RWPE1 (cell line): ENCODE measurements around the gene EFNA5.

Source experiments
- CTCF ChIA-PET: fragments of 350-600 bp; sonication (Branson Sonifier 250); formaldehyde crosslinking; extraction: SDS; loops from one replicate; lab custom pipeline; 2021; lab: Yijun Ruan, JAX
- POLR2A ChIA-PET: fragments of 400-600 bp; formaldehyde crosslinking; extraction: SDS; loops from one replicate; lab custom pipeline; 2020; ENCODE audit warnings: antibody characterized with exemption; ENCODE audit not compliant: low non-redundant PET; lab: Yijun Ruan, JAX
- DNase-seq: peaks from one replicate; pipeline ENCODE4 v3.0.0; 2012; ENCODE audit warnings: low spot score
- H3K27ac ChIP-seq: fragments of 450-650 bp; 2 replicates; pipeline ENCODE4 v1.5.1; 2017
- CTCF ChIP-seq: fragments of 450-650 bp; conservative IDR thresholded peaks from 2 replicates; pipeline ENCODE4 v1.5.1; 2017; ENCODE audit warnings: low read depth, mild to moderate bottlenecking

Gene EFNA5

DNA sequence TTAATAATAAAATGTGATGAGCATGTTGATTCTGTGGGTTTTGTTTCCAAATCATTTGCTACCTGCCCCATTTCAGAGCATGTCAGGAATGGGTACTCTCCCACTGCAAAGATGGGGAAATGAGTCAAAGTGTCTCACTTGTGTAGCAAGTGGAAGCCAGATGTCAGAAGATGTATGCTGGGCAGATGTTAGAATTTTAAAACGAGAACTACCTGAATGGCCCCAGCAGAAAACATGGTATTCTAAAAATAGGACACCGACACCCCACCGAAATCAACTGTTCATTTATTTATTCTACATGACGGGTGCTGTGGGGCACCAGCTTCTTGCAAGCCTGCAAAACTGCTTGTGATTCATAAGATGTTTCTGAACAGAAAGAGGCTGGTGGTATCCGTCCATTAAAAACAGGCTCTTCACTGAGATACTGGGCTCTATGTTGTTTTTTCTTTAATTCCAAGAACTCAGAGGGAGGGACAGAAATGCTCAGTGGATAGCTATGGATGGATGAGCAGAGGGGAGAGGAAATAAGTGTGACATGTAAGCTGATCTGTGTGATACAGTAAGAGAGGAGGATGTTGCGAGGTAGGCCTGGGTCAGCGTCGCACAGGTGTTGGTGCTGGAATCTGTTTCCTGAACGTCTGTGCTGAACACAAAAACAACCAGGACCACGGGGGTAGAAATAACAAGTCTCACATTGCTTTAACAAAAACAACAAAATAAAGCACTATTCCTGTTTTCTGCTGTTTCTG, 157.2 kb downstream of the EFNA5 start:
- no peak for DNase-seq
- TF ChIP-seq CTCF, result no peak
- ChIA-PET CTCF (interaction anchor here (1.3 kb wide), 1 partner anchor 10 kb away, joined by 6 read pairs; no protein-coding TSS in a partner anchor), POLR2A (no interaction called here)
- no peak overlapping the region for H3K27ac ChIP-seq

DNA sequence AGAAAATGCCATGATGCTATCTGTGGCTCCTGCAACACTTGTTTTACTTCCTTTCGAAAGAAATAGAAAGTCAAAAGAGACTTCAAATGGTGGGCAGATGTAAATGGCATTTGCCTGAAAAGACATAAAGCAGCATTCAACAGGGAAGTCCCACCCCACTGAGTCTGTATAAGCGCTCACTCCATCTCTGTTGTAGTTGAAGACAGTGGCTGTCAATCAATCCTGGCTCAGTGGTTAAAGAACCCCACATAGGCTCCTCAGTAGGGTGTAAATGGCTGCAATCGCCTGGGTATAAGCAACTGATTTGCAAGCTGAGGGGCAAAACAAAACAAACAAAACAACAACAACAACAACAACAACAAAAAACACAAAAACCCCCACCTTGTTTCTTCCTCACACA, 158.7 kb downstream of the EFNA5 start:
- H3K27ac ChIP-seq, result no peak overlapping the region
- ChIA-PET POLR2A (no interaction called here), CTCF (interaction anchor here (0.7 to 1.3 kb wide), 2 partner anchors 12 to 407 kb away, joined by 4 to 6 read pairs; no protein-coding TSS in a partner anchor)
- no peak for DNase-seq
- TF ChIP-seq CTCF, result no peak

- ChIA-PET CTCF (no interaction called here), POLR2A (interaction anchor here (0.6 kb wide), 1 partner anchor 249 kb away, joined by 5 read pairs; no protein-coding TSS in a partner anchor)
- H3K27ac ChIP-seq, result no peak overlapping the region
- no peak for DNase-seq
- TF ChIP-seq CTCF, result no peak
Measured at GRCh38 chr5:107510125-107510524, 160.6 kb downstream of the EFNA5 start.

DNA sequence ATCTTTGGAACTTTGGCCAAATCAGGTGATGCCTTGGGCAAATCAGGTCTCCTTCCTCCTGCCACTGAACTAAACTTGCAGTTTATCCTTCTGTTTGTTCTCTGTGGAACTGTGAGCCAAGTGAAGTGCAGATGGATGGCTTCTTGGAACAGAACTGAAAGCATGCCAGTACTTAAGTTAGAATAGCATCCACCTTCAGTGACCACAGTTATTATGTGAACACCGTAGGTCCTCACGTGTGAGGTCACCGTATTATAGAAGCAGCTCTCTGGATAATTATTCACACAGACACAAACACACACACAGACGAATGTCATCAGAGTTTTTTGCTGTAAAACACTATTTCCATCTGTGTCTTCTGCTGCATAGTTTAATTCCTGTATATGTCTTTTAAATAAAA, 162.6 kb downstream of the EFNA5 start:
- no peak for DNase-seq
- no peak for TF ChIP-seq CTCF
- H3K27ac ChIP-seq, result no peak overlapping the region
- ChIA-PET CTCF (interaction anchor here (0.6 kb wide), 1 partner anchor 111 kb away, joined by 4 read pairs; no protein-coding TSS in a partner anchor), POLR2A (no interaction called here)

DNA sequence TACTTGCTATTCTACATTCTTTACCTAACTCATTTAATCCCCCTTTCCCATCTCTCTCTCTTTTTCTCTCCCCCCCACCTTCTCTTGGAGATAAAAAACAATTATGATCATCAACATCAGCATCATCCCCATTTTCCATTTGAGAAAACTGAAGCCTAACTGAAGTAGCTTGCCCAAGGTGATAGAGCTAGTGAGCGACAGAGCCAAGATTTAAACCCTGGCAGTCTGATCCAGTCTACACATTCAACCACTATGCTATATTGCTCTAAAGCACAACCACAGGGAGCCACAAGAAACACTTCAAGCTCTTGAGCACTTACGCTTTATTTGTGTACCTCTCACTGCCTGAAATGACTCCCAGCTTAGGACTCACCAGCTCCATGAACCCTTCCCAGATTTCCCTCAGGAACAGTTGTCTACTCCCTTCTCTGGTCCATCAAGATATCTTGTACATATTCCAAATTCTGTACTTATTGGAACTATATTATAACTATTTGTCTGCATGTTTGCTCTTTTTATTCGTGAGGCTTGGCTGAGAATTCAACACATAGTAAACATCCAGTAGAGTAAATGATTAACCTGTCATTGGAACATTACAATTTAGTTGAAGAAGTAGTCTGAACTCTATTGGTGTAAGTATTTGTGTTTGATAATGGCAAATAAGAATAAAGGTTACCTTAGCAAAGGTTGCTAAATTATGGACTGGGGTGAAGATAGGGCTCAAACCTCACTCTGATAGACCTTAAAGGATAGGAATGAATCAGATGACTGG, 164.8 kb downstream of the EFNA5 start:
- DNase-seq, result no peak
- POLR2A ChIA-PET, result no interaction called here
- no peak overlapping the region for H3K27ac ChIP-seq
- TF ChIP-seq CTCF, result no peak
- CTCF ChIA-PET, result interaction anchor here (0.7 kb wide), 1 partner anchor 20 kb away, joined by 3 read pairs; no protein-coding TSS in a partner anchor

DNA sequence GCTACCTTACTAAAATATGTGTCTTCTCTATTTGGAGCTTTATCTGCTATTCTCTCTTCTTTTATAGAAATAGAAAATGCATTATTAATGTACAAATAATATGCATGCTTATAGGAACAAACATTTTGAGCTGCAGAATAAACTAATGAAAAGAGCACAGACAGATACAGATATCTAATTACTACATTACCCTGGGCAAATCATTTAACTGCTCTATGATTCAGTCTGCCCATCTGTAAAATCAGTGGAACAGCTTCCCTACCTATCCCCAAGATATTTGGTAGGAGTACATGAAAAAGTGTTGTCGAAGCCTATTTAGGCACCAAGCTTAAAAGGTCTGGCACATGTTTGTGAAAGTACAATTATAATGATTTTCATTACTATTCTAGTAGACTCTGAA, 166.3 kb downstream of the EFNA5 start:
- TF ChIP-seq CTCF, result no peak
- DNase-seq, result no peak
- ChIA-PET POLR2A (no interaction called here), CTCF (interaction anchor here (0.7 kb wide), 2 partner anchors 236 to 450 kb away, joined by 3 to 5 read pairs; no protein-coding TSS in a partner anchor)
- no peak overlapping the region for H3K27ac ChIP-seq
